Fibroblast of the conjunctiva (primary cell): ENCODE measurements around the gene MARS1.
"Not testable (repeated sequence)": the region's sequence is repeated elsewhere in the genome, so short reads cannot be mapped to it uniquely, and the experiment has no call there.

Experiments used
- DNase-seq: peaks from one replicate; pipeline ENCODE4 v3.0.0-alpha.2; 2010; ENCODE audit warnings: low read depth

MARS1 gene

DNA sequence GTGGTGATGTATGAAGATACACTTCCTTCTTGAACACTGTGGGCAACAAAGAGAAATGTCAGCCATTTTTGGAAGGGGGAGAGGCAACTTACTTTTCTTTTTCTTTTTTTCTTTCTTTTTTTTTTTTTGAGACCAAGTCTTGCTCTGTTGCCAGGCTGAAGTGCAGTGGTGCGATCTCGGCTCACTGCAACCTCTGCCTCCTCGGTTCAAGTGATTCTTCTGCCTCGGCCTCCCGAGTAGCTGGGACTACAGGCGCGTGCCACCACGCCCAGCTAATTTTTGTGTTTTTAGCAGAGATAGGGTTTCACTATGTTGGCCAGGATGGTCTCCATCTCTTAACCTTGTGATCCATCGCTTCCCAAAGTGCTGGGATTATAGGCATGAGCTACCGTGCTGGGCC is 29.9 kb downstream of the MARS1 start:
- DNase-seq: not testable (repeated sequence)

DNA sequence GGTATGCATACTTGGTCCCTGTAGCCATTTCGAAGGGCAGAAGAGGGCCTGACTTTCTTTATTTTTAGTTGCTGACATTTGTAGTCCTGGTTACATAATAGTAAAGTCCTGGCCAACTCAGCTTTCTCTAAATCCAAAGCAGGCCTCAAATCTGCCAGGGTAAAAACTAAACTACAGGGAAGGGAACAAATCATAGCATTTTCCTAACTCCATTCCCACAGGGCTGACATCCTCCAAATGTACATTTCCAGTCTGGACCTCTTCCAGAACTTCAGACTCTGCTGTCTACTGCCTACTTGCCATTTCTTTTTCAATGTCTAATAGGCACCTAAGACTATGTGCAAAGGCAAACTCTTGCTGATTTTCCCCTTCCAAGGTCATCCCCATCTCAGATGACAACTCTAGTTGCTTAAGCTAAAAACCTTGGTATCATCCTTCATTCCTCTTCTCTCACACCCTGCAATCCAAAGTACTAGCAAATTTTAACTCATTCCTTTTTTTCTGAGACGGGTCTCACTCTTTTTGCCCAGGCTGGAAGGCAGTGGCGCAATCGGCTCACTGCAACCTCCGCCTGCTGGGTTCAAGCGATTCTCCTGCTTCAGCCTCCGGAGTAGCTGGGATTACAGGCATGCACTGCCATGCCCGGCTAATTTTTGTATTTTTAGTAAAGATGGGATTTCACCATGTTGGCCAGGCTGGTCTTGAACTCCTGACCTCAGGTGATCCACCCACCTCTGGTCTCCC is 30.5 kb downstream of the MARS1 start:
- no peak for DNase-seq

- peak; percentile 77 for DNase-seq
Measured at GRCh38 chr12:57518920-57519795, 31.3 kb downstream of the MARS1 start.

GRCh38 chr12:57519796-57520052 is 31.9 kb downstream of the MARS1 start:
- DNase-seq: no peak

DNA sequence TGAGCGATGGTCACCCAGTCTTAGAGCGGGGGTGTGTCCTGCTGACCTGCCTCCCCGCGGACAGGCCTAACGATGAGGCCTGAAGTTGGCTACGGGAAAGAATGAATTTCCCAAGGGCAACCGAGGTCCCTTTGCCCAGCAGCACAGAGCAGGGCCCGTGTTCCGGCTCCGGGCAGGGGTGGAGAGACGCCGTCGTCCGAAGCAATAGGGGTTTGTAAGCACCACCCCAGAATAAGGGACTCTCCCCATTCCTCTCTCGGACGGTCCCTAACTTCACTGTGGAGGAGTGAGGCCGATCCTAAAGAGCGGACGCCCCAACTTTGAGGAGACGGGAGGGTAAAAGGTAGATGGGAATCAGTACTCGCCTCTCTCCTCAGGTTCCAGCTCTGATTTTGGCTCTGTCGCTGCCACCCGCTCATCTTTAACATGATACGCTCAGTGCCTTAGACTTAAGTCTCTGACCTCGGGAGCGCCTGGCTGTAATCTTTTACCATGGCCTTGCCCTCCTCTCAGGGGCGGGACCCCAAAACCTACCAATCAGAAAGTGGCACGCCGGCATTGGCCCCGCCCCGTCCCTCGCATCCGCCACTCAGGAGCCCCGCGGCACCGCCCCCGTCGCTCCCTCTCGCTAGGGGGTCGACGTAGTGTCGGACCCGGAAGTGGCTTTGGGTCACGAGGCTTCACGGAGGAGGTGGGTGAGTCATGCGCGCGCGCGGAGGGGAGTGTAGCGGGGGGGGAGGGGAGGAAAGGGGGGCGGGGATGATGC is 32.4 kb downstream of the MARS1 start, which contains the start of gene DDIT3:
Gene DDIT3, minus strand, starts transcription at position 462 of the 766 bp plus-strand sequence. CDS start 3,108 bp downstream, outside the sequence.
- DNase-seq: peak; percentile 98

GRCh38 chr12:57521525-57522010 is 33.7 kb downstream of the MARS1 start:
- DNase-seq: no peak

- peak; percentile 88 for DNase-seq
Measured at GRCh38 chr12:57522011-57522886, 34.4 kb downstream of the MARS1 start, which contains the start of gene MBD6. TSS of gene MBD6 (plus strand) at chr12:57522824. CDS start at chr12:57524304, 1,480 bp downstream.

DNA sequence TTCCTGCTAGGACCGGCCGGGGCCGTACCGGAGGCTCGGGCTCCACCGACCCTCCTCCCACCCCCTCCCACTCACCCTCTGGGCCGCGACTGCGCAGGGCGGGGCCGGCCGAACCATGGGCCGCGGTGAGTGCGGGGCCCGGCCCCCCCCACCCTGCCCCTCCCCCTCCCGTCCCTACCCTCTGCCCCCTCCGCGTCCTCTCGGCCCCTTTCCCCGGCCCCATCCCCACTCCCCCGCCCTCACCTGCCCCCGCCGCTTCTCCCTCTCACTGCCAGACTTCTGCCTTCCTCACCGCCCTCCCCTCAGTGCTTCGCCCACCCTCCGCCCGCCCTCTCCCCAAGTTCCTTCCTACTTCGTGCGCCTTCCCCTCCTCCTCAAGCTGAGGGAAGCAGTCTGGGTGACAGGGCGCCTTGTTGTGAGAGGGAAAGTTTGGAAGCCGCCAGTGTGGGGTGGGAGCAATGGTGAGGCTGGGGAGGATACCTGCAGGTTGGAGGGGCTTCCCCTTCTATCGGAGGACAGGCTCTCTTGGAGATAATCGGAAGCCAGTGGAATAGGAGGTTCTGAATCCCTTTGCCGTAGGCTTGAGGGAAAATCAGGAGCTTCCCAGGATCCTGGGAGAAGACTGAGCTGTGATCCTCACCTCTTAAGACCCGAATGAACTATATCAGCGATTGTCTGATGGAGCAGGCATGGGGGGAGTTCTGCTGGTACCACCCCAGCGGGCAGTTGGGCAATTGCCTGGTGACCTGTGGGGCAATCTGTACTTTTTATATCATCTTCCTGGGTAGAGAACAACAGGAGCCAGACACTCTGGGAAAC is 35.2 kb downstream of the MARS1 start:
- DNase-seq: peak; percentile 55

DNA sequence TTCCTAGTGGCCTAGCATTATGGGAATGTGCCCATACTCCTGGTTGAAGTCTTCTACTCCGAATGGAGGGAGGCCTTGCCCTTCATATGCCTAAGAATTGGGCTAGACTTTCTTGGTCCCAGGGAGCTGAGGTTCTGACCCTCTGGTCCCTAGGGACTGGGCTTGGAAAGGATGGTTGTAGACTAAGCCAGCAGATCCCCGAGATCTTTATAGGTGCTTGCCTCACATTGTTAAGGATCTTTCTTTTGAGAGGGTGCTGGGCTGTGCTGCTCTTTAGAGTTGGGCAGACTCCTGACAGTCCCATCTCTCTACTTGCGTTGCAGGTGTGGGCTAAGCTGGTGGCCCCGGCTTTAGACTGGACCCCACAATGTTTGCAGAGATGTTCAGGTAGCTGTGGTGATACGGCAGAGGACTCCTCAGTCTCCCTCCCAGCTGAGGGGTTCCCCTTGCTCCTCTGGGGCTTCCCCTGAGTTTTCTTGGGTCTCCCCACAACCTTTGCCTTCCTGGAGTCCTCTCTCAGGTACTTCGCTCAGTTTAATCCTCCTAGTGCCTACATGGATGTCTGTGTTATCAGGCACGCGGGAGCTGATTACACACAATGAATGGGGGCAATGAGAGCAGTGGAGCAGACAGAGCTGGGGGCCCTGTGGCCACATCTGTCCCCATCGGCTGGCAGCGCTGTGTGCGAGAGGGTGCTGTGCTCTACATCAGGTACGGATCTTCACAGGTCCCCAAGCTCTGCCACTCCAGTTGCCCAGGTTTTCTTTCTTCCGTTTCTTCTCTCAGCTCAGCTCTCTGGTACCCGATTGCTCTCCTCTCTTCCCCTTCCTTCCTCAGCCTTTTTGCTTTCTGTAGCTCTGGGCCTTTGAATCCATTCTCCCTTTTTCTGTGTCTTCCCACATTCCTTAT is 36.1 kb downstream of the MARS1 start:
- DNase-seq: no peak

GRCh38 chr12:57524814-57525614 is 37.1 kb downstream of the MARS1 start:
- no peak for DNase-seq

DNA sequence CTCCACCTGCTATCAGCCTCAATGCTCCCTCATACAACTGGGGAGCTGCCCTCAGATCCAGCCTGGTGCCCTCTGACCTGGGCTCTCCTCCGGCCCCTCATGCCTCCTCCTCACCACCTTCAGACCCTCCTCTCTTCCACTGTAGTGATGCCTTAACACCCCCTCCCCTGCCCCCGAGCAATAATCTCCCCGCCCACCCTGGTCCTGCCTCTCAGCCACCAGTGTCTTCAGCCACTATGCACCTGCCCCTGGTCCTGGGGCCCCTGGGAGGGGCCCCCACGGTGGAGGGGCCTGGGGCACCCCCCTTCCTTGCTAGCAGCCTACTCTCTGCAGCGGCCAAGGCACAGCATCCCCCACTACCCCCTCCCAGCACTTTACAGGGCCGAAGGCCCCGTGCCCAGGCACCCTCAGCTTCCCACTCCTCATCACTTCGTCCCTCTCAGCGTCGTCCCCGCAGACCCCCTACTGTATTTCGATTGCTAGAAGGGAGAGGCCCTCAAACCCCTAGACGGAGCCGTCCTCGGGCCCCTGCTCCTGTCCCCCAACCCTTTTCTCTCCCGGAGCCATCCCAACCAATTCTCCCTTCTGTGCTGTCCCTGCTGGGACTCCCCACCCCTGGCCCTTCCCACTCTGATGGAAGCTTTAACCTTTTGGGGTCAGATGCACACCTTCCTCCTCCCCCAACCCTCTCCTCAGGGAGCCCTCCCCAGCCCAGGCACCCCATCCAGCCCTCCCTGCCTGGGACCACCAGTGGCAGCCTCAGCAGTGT is 37.9 kb downstream of the MARS1 start:
- DNase-seq: no peak

- DNase-seq: no peak
Measured at GRCh38 chr12:57526477-57527126, 38.7 kb downstream of the MARS1 start.

DNA sequence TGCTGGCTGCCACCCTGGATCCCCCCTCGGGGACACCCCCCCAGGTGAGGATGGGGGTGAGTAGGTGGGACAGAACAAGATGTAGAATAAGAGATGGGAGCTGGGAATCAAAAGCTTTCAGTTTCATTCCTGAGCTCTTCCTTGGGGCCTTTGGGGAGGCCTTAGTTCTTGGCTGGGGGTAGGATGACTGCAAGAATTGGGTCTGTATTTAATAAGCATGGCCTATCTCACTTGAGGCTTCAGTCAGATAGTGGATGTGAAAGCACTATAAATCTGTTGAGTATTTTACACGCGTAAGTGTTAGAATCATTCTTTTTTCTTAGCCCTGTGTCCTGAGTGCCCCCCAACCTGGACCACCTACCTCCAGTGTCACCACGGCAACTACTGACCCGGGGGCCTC is 39.3 kb downstream of the MARS1 start:
- DNase-seq: no peak

- DNase-seq: no peak
Measured at GRCh38 chr12:57528176-57528575, 40.3 kb downstream of the MARS1 start.

DNA sequence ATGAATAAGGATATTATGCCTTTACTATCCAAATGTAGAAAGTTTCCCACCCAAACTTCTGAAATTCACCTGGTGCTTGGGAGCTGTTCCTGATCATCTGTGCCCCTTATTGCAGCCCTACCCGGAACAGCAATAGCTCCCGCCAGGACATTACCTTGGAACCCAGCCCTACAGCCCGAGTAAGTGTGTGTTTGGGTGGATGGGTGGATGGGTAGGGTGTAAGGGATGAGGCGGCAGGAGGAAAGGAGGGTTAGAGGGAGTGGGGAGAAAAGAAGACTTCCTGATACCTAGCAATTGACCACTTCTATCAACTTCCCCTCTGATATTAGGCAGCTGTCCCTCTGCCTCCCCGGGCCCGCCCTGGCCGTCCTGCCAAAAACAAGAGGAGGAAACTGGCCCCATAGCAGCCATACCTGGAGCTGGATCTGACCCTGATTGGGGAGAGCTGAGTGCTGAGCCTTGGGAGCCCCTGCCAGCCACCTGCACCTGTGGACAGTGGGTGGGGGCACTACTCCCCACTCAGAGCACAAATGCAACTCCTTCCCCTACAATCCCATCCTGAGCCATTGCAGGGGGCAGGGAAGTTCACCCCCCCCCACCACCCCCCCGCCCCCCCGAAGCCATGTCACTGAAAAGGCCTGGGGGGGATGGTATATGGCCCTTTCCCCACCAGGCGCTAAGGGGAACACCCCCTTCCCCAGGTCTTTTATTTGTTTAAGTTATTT is 41.1 kb downstream of the MARS1 start:
- no peak for DNase-seq

- DNase-seq: no peak
Measured at GRCh38 chr12:57529831-57530230, 42.0 kb downstream of the MARS1 start.
